ENCODE measurements around the gene DENND2C.
A peak's percentile ranks its signal among the peaks of the same experiment; 100 is the strongest.

DENND2C gene, protein sequence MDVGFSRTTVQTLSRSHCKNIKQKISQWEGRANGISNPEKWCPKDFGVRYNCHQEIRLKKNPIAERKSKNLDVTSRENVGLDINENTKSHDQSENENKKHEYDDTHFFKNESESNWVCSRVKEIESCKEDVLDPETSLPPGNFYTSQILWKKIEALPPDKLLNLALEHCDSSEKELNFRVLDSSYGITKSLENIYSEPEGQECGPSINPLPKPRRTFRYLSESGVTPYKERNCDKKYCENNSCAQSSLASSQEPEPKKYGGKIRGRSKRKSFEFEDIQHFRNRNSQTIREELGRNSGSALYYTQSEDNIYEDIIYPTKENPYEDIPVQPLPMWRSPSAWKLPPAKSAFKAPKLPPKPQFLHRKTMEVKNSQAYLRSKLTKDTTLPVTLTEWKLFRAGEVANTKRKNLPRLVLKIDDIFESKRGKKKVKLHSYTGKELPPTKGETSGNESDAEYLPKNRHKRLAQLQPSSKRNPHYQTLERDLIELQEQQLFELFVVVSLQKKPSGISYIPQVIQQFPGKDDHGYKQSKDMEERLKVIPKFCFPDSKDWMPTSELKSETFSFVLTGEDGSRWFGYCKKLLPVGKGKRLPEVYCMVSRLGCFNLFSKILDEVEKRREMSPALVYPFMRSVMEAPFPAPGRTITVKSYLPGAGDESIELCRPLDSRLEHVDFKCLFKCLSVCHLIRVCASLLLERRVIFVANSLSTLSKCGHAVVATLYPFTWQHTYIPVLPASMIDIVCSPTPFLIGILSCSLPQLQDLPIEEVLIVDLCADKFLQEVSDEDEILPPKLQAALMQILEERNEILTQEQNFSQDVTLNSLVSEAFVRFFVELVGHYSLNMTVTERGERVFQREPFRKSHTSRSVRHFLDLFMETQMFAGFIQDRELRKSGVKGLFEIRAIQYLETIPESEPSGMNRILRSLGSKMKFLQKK

DNA sequence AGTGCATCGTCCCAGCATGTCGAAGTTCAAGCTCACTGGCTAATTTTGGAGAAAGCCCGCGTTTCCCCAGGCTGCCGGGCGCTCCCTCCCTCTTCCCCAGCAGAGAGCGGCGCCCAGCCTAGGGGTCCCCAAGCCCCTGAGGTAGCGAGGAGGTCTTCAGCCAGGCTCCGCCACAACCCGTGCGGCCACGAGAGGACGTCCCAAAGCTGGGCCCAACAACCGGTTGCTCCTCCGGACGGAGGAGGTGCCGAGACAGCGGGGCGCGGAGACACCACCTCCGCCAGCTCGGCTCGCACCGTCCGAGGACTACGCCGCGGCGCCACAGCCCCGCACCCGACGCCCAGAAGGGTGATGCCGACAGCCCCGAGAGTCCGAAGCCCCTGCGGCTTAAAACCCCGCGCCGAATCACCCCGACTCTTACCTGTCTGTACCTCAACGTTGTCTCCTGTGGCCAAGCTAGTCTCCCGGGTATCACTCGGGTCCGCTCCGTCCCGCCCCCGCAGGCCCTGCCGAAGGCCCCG lies at the start of gene DENND2C:
DENND2C (minus strand) TSS at position 488 of the 521 bp plus-strand sequence. CDS start 44,065 bp downstream, outside the sequence.
- H3K4me3 ChIP-seq (ENCODE audit: low read depth, low read length), result peak within 1 kb of the TSS; percentile 65
- TF ChIP-seq CTCF (IDR thresholded peaks at IDR 0.05; ENCODE audit: borderline replicate concordance, insufficient read depth, low read depth, low read length), result 0 out of 2 replicates have a peak, but pooled peaks have one; percentile 16

DNA sequence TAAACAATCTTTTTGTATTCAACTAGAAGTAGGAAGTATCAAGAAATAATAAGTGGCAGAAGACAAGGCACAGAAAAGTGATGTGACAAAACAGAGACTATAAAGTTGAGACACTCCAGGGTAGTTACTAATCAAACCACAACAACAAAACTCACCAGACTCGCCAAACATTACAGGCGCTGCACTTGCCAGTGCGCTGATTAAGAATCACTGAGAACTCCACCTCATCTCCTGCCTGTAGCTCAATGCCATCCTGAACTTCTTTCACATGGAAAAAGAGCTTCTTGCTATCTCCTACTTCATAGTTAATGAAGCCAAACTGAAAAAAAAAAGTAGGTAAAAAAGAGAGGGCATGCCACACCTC lies 49.6 kb upstream of the DENND2C start:
- no peak for TF ChIP-seq CTCF (IDR thresholded peaks at IDR 0.05; ENCODE audit: borderline replicate concordance, insufficient read depth, low read depth, low read length)
- no peak overlapping the region for H3K4me3 ChIP-seq (ENCODE audit: low read depth, low read length)

GRCh38 chr1:114718661-114719423 lies 49.0 kb upstream of the DENND2C start:
- no peak overlapping the region for H3K4me3 ChIP-seq (ENCODE audit: low read depth, low read length)

DNA sequence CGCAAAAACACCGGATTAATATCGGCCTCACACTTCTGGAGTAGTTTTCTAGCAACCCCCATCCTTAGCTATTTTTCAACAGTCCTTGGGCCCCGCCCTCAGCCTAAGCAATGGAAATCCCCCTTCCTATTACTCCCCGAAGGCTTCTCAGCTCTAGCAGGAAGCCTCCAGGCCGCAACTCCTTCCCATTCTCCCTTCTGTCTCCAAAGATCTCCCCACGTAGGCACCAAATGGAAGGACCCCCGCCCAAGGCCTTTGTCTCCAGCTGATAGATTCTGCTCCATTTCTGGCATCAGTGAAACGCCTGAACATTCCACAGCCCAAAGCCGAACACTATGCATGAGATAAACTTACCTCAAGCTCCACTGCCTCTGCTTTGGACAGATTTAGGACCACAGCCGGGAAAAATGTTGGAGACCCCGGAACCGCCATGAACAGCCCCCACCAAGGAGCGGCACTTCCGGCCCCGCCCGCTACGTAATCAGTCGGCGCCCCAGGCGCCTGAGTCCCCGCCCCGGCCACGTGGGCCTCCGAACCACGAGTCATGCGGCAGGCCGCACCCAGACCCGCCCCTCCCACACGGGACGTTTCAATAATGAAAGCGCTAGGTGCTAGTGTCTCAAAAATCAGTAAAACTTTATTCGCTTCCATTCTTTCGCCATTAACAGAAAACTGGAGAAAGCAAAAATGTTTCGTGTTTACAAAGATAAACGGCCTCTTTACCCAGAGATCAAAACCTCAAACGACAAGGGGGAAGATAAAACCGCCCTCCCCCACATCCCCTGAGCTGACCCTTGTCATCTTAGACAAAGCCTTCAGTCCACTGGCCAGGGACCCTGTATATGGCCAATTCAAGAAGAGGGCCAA lies 46.7 kb upstream of the DENND2C start, which contains the start of gene NRAS:
NRAS (minus strand) TSS at position 468 of the 867 bp plus-strand sequence. CDS start 611 bp downstream, outside the sequence.
- no peak for TF ChIP-seq CTCF (IDR thresholded peaks at IDR 0.05; ENCODE audit: borderline replicate concordance, insufficient read depth, low read depth, low read length)

More at GRCh38 chr1:114718661-114719423, 49.0 kb upstream of the DENND2C start:
- no peak for TF ChIP-seq CTCF (IDR thresholded peaks at IDR 0.05; ENCODE audit: borderline replicate concordance, insufficient read depth, low read depth, low read length)

GRCh38 chr1:114715952-114716303 lies 46.1 kb upstream of the DENND2C start:
- no peak for TF ChIP-seq CTCF (IDR thresholded peaks at IDR 0.05; ENCODE audit: borderline replicate concordance, insufficient read depth, low read depth, low read length)
- peak overlapping the region; percentile 59 for H3K4me3 ChIP-seq (ENCODE audit: low read depth, low read length)

More for the DNA sequence above, 46.7 kb upstream of the DENND2C start, which contains the start of gene NRAS:
- H3K4me3 ChIP-seq (ENCODE audit: low read depth, low read length), result peak within 1 kb of the TSS; percentile 59

All from GM12875 (cell line).